Osteoblast (primary cell): ENCODE results near the gene WWP2. TPM values are rescaled to one million over a fixed set of nuclear protein-coding genes. Genes with fewer than 3 reads are reported as not detected.
"Not testable (repeated sequence)": the region's sequence is repeated elsewhere in the genome, so short reads cannot be mapped to it uniquely, and the experiment has no call there.

Experiments
- DNase-seq: peaks from one replicate; pipeline ENCODE4 v3.0.0; 2011; ENCODE audit warnings: low spot score, mixed read lengths; ENCODE audit not compliant: insufficient read length; ENCODE audit errors: missing footprints
- H2AFZ ChIP-seq: 2 replicates; pipeline ENCODE4 v1.6.0; 2011; ENCODE audit warnings: mild to moderate bottlenecking, low read length
- H3K27ac ChIP-seq: 2 replicates; pipeline ENCODE4 v1.5.1; 2011; ENCODE audit warnings: mild to moderate bottlenecking, low read depth, low read length, moderate library complexity
- H3K27me3 ChIP-seq: 2 replicates; pipeline ENCODE4 v1.6.0; 2012; ENCODE audit warnings: mild to moderate bottlenecking, control low read depth, inconsistent platforms, low read length, moderate library complexity; ENCODE audit not compliant: insufficient read depth
- H3K36me3 ChIP-seq: 2 replicates; pipeline ENCODE4 v1.5.1; 2011; ENCODE audit warnings: mild to moderate bottlenecking, low read length, control low read depth, moderate library complexity; ENCODE audit not compliant: insufficient read depth
- H3K4me1 ChIP-seq: 2 replicates; pipeline ENCODE4 v1.5.1; 2011; ENCODE audit warnings: mild to moderate bottlenecking, low read length, control low read depth, moderate library complexity; ENCODE audit not compliant: insufficient read depth
- H3K4me2 ChIP-seq: 2 replicates; pipeline ENCODE4 v1.6.0; 2011; ENCODE audit warnings: mild to moderate bottlenecking, low read length; ENCODE audit not compliant: insufficient read depth
- H3K4me3 ChIP-seq: fragments of 200-600 bp; sonication (generic); 3 replicates; pipeline ENCODE4 v1.5.1; 2012; ENCODE audit warnings: mild to moderate bottlenecking, low read length, inconsistent platforms; ENCODE audit not compliant: insufficient read depth
- H3K79me2 ChIP-seq: 2 replicates; pipeline ENCODE4 v1.6.0; 2012; ENCODE audit warnings: mild to moderate bottlenecking, low read length, control low read depth, inconsistent platforms; ENCODE audit not compliant: insufficient read depth
- H3K9me3 ChIP-seq: 2 replicates; pipeline ENCODE4 v1.5.1; 2011; ENCODE audit warnings: low read depth, low read length, control low read depth
- H4K20me1 ChIP-seq: 2 replicates; pipeline ENCODE4 v1.6.0; 2012; ENCODE audit warnings: mild to moderate bottlenecking, low read length, control low read depth; ENCODE audit not compliant: insufficient read depth
- CTCF ChIP-seq: IDR thresholded peaks from 2 replicates; pipeline ENCODE4 v1.5.1; 2011; ENCODE audit warnings: mild to moderate bottlenecking, low read depth, low read length, moderate library complexity; ENCODE audit errors: extremely low read depth
- total RNA-seq: library from RNA; depleted of rRNA; stranded (reverse); fragments of >200 nt; gene quantifications from 2 replicates; pipeline ENCODE4 v1.2.3, GENCODE V29; 2012

The WWP2 gene
- total RNA-seq, 1 donor: 46.7 TPM

DNA sequence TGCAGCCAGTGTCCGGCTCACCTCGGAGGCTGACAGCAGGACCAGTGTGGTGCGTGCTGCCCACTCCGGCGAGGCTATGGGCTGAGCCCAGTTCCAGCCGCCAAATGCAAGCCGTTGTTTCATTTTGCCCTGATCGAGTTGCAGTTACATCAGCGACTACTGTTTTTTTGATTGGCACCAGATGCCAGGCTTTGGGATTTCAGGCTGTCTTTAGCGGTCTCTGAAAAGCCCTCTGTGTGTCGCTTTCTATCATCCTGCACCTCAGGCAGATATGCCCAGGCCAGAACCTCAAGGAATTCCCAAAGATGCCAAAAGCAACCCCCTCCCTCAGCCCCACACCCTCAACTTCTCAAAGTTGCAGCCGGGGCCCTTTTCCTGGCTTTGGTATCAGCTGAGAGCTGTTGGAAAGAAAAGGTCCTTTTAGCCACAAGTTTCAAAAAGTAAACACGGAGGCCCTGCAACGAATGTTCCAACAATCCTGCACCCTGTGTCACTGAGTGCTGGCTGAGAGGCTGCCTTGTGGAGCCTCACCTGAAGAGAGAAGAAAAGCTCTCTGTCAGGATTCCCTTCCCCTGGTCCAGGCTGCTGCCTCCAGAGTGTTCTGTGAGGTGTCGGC, 58.9 kb downstream of the WWP2 start:
- peak overlapping the region; percentile 91 for H2AFZ ChIP-seq
- no peak for TF ChIP-seq CTCF
- peak overlapping the region; percentile 83 for H3K4me2 ChIP-seq
- peak overlapping the region; percentile 62 for H3K27ac ChIP-seq
- peak overlapping the region; percentile 63 for H3K4me3 ChIP-seq
- no peaks in the 10 kb centered on the region for H4K20me1 ChIP-seq
- H3K27me3 ChIP-seq: no peaks in the 10 kb centered on the region
- no peaks in the 10 kb centered on the region for H3K36me3 ChIP-seq
- no peaks in the 10 kb centered on the region for H3K9me3 ChIP-seq
- peaks cover 12% of the 10 kb centered on the region for H3K4me1 ChIP-seq
- H3K79me2 ChIP-seq: no peaks in the 10 kb centered on the region
- peak; percentile 84 for DNase-seq

DNA sequence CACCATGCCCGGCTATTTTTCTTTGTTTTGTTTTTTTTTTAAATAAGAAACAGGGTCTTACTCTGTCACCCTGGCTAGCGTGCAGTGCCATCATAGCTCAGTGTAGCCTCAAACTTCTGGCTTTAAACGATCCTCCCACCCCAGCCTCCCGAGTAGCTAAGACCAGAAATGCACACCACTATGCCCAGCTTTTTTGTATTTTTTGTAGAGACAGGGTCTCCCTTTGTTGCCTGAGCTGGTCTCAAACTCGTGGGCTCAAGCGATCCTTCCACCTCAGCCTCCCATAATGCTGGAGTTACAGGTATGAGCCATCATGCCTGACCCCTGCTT, 59.7 kb downstream of the WWP2 start:
- no peak overlapping the region for H2AFZ ChIP-seq
- no peak for TF ChIP-seq CTCF
- no peak overlapping the region for H3K4me2 ChIP-seq
- no peaks in the 10 kb centered on the region for H3K27me3 ChIP-seq
- no peak overlapping the region for H3K27ac ChIP-seq
- H3K79me2 ChIP-seq: no peaks in the 10 kb centered on the region
- no peaks in the 10 kb centered on the region for H3K36me3 ChIP-seq
- H3K4me1 ChIP-seq: peaks cover 12% of the 10 kb centered on the region
- no peaks in the 10 kb centered on the region for H3K9me3 ChIP-seq
- H4K20me1 ChIP-seq: no peaks in the 10 kb centered on the region
- DNase-seq: no peak
- no peak overlapping the region for H3K4me3 ChIP-seq

DNA sequence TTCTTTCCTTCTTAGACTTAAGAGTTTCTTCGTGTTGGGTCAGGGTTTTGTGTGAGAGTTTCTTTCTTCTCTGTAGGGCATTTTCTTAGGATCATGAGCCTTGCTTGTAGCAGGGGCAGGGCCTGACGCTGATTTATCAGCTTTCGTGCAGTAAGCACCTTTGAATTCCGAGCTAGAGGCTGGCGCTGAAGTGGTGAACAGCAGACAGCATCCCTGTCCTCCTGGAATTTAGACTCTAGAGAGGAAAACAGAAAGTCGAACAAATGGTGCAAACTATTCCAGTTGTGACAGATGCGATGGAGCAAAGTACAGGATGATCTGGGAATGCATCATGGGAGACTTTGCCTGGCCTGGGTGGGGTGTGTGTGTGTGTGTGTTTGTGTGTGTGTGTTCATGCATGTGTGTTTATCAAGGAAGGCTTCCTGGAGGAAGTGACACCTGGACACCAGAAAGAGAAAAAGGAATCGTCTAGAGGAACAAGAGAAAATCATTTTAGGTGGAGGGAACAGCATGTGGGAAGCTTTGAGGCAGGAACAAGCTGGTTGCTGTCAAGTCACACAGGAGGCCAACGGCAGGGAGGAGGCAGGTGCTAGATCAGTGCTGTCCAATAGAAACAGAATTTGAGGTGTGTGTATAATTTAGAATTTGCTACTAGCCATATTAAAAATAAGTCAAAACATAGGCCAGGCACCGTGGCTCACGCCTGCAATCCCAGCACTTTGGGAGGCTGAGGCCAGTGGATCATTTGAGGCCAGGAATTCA, 60.2 kb downstream of the WWP2 start:
- Histone ChIP-seq H3K9me3 (no peaks in the 10 kb centered on the region), H4K20me1 (no peaks in the 10 kb centered on the region), H3K4me2 (no peak overlapping the region), H3K27ac (no peak overlapping the region), H2AFZ (no peak overlapping the region), H3K4me3 (no peak overlapping the region), H3K79me2 (no peaks in the 10 kb centered on the region), H3K36me3 (no peaks in the 10 kb centered on the region), H3K4me1 (peaks cover 12% of the 10 kb centered on the region), H3K27me3 (no peaks in the 10 kb centered on the region)
- DNase-seq: no peak
- no peak for TF ChIP-seq CTCF

DNA sequence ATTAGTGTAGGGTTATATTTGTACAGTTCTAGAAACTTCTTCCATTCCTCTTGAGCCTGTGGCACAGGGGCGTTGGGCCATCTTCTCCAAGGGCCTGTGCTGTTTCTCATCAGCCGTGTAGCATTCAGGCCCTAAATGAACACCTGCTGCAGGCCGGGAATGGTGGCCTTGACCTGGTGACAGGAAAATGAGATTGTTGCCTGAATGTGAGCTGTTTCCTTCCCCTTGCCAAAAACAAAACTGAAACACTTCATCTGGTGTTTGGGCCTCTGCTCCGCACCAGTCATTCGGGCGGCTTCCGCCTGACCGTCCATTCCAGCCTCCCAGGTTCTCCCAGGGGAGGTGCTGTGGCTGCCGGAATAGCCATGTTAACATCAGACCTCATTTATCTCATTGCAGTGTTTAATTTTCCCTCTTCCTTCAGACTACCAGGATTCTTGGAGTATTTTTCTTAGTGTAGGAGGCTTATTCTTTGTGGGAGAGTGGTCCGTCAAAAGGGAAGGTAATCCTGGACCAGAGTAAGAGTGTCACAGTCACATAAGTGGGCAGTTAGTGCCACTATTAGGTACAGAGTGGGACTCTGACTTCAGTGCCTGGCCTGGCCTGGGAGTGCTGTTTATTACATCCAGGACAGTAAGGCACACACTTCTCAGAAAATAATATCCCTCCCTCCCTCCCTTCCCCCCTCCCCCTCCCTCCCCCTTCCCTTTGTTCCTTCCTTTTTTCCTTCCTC, 61.9 kb downstream of the WWP2 start:
- no peak for TF ChIP-seq CTCF
- DNase-seq: no peak
- no peak overlapping the region for H3K27ac ChIP-seq
- no peaks in the 10 kb centered on the region for H3K27me3 ChIP-seq
- no peak overlapping the region for H3K4me3 ChIP-seq
- H3K9me3 ChIP-seq: no peaks in the 10 kb centered on the region
- H4K20me1 ChIP-seq: no peaks in the 10 kb centered on the region
- no peaks in the 10 kb centered on the region for H3K79me2 ChIP-seq
- no peaks in the 10 kb centered on the region for H3K36me3 ChIP-seq
- peak overlapping the region; percentile 23 for H3K4me2 ChIP-seq
- H3K4me1 ChIP-seq: peaks cover 12% of the 10 kb centered on the region
- no peak overlapping the region for H2AFZ ChIP-seq

- not testable (repeated sequence) for H3K9me3 ChIP-seq, H3K4me2 ChIP-seq, H3K36me3 ChIP-seq, H2AFZ ChIP-seq, H3K4me3 ChIP-seq, H4K20me1 ChIP-seq, DNase-seq, H3K27me3 ChIP-seq, H3K79me2 ChIP-seq, H3K27ac ChIP-seq
- H3K4me1 ChIP-seq: peaks cover 12% of the 10 kb centered on the region
These were observed 62.5 kb downstream of the WWP2 start for GRCh38 chr16:69824564-69825142.
